HepG2 (cell line): ENCODE data around the gene CYP27A1. TPM values are rescaled to one million over a fixed set of nuclear protein-coding genes. Genes with fewer than 3 reads are reported as not detected.
A peak's percentile ranks its signal among the peaks of the same experiment; 100 is the strongest.

ENCODE experiments used
- CAMTA2 ChIP-seq: sonication (generic); formaldehyde crosslinking; IDR thresholded peaks from 2 replicates; pipeline ENCODE4 v1.4.0; 2020; ENCODE audit warnings: mild to moderate bottlenecking, missing genetic modification reagents, borderline replicate concordance
- DZIP1 ChIP-seq: sonication (generic); formaldehyde crosslinking; IDR thresholded peaks from 2 replicates; pipeline ENCODE4 v1.5.0; 2020; ENCODE audit warnings: mild to moderate bottlenecking, missing genetic modification reagents
- GPN1 ChIP-seq: sonication (generic); formaldehyde crosslinking; IDR thresholded peaks from 2 replicates; pipeline ENCODE4 v1.5.1; 2020; ENCODE audit warnings: missing genetic modification reagents, borderline replicate concordance
- HNF1B ChIP-seq: sonication (generic); formaldehyde crosslinking; IDR thresholded peaks from 2 replicates; pipeline ENCODE4 v1.5.1; 2020; ENCODE audit warnings: mild to moderate bottlenecking, moderate library complexity, missing genetic modification reagents
- IRF1 ChIP-seq: sonication (generic); formaldehyde crosslinking; IDR thresholded peaks from 2 replicates; pipeline ENCODE4 v1.4.0; 2020; ENCODE audit warnings: low read depth, mild to moderate bottlenecking, missing genetic modification reagents
- KDM4B ChIP-seq: sonication (generic); formaldehyde crosslinking; IDR thresholded peaks from 2 replicates; pipeline ENCODE4 v1.4.0; 2020; ENCODE audit warnings: missing genetic modification reagents
- MBNL3 ChIP-seq: fragments of 250-450 bp; sonication (Bioruptor Pico); conservative IDR thresholded peaks from 2 replicates; pipeline ENCODE4 v1.8.0; 2022; ENCODE audit warnings: mild to moderate bottlenecking, inconsistent platforms
- MTF1 ChIP-seq: sonication (generic); formaldehyde crosslinking; IDR thresholded peaks from 2 replicates; pipeline ENCODE4 v1.5.0; 2020; ENCODE audit warnings: missing genetic modification reagents
- NFIB ChIP-seq: sonication (generic); formaldehyde crosslinking; IDR thresholded peaks from 2 replicates; pipeline ENCODE4 v1.9.0; 2021; ENCODE audit warnings: missing genetic modification reagents, mild to moderate bottlenecking, borderline replicate concordance
- ONECUT2 ChIP-seq: sonication (generic); formaldehyde crosslinking; IDR thresholded peaks from 2 replicates; pipeline ENCODE4 v1.4.0; 2020; ENCODE audit warnings: missing genetic modification reagents
- RAD21 ChIP-seq: fragments of 450-650 bp; formaldehyde crosslinking; IDR thresholded peaks from 2 replicates; pipeline ENCODE4 v1.5.0; 2020; ENCODE audit warnings: mild to moderate bottlenecking
- RFX5 ChIP-seq: IDR thresholded peaks from 2 replicates; pipeline ENCODE4 v1.6.1; 2011; ENCODE audit warnings: low read depth, low read length, improper control_type of control experiment
- ZFP36L1 ChIP-seq: sonication (generic); formaldehyde crosslinking; IDR thresholded peaks from 2 replicates; pipeline ENCODE4 v1.8.0; 2022; ENCODE audit warnings: mild to moderate bottlenecking, missing genetic modification reagents, moderate library complexity
- ZMYM2 ChIP-seq: sonication (generic); formaldehyde crosslinking; IDR thresholded peaks from 2 replicates; pipeline ENCODE4 v1.8.0; 2022; ENCODE audit warnings: mild to moderate bottlenecking, missing genetic modification reagents
- ZNF33B ChIP-seq: sonication (generic); formaldehyde crosslinking; IDR thresholded peaks from 2 replicates; pipeline ENCODE4 v1.5.1; 2020; ENCODE audit warnings: mild to moderate bottlenecking, missing genetic modification reagents
- ZNF354B ChIP-seq: sonication (generic); formaldehyde crosslinking; IDR thresholded peaks from 2 replicates; pipeline ENCODE4 v1.8.0; 2022; ENCODE audit warnings: mild to moderate bottlenecking, missing genetic modification reagents
- ZNF766 ChIP-seq: sonication (generic); formaldehyde crosslinking; IDR thresholded peaks from 2 replicates; pipeline ENCODE4 v1.5.0; 2020; ENCODE audit warnings: missing genetic modification reagents, borderline replicate concordance
- ZNF816 ChIP-seq: sonication (generic); formaldehyde crosslinking; IDR thresholded peaks from 2 replicates; pipeline ENCODE4 v1.8.0; 2022; ENCODE audit warnings: missing genetic modification reagents, mild to moderate bottlenecking, borderline replicate concordance
- polyA plus RNA-seq, 8 experiments: library from polyadenylated mRNA; depleted of rRNA in 3 of 8; stranded (reverse) in 7 of 8; unstranded in 1 of 8; fragments of >200 nt; fragmentation: Illumina TruSeq in 4 of 8; extraction: Trizol in 4 of 8; gene quantifications; 2 replicates each; pipeline versions ENCODE4 v1.2.1 to v1.2.3, GENCODE V29; 2011 to 2016; ENCODE audit warnings: low read depth in 4 of 8, missing spikeins in 1 of 8, mixed read lengths in 1 of 8; ENCODE audit not compliant: insufficient read depth in 1 of 8
- total RNA-seq, 5 experiments: library from RNA; depleted of rRNA; stranded (reverse); fragments of >200 nt; fragmentation: Illumina TruSeq; extraction: Trizol; gene quantifications; 2 replicates each; pipeline ENCODE4 v1.2.3, GENCODE V29; 2016; ENCODE audit warnings: low read depth in 1 of 5
- TF ChIP-seq, protein P1 (sequence below): sonication (generic); formaldehyde crosslinking; IDR thresholded peaks from 2 replicates; pipeline ENCODE4 v1.8.1; 2023; ENCODE audit warnings: missing genetic modification reagents, mild to moderate bottlenecking, borderline replicate concordance
- TF ChIP-seq, protein P2 (sequence below): sonication (generic); formaldehyde crosslinking; IDR thresholded peaks from 2 replicates; pipeline ENCODE4 v1.4.0; 2020; ENCODE audit warnings: missing genetic modification reagents
- TF ChIP-seq, protein P3 (sequence below): sonication (generic); formaldehyde crosslinking; IDR thresholded peaks from 2 replicates; pipeline ENCODE4 v1.5.0; 2020; ENCODE audit warnings: missing genetic modification reagents

Gene CYP27A1
- total and polyA plus RNA-seq, 2 of the 13 experiments (the other 11 are each of a cell fraction or from before 2014, with no cell fraction given), result 157 to 266 TPM

DNA sequence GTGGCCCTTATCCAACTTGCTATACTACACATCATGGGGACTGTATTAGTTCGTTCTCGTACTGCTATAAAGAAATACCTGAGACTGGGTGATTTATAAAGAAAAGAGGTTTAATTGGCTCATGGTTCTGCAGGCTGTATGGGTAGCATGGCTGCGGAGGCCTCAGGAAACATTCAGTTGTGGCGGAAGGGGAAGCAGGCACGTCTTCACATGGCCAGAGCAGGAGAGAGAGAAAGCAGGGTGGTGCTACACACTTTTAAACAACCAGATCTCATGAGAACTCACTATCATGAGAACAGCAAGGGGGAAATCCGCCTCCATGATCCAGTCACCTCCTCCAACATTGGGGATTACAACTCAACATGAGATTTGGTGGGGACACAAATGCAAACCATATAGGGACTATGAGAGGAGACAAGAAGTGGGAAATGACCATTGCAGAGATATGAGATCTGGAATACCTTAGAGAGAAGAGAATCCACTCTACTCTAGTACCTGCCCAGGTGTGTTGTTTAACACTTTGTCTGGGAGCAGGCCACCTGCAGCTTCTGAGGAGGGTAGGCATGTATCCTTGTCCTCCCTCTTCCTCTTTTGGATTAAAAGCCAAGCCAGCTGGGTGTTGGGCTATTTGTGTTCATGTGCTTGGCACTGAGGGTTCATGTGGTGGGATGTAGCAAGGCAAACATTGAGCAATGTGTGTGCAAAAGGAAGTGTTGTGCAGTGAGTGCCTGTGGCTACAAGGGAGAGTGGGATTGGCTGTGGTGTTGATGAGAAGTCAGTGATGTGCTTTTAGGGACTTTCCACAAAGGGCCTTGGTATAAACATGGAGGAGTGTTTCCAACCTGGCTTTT lies 48.6 kb upstream of the CYP27A1 start (continued):
- no peak for TF ChIP-seq CAMTA2 (CRISPR knock-in tag)
- no peak for TF ChIP-seq DZIP1 (CRISPR knock-in tag)
- TF ChIP-seq ZNF816, result no peak
- TF ChIP-seq, protein P1, sequence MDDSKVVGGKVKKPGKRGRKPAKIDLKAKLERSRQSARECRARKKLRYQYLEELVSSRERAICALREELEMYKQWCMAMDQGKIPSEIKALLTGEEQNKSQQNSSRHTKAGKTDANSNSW (CRISPR knock-in tag), result no peak
- TF ChIP-seq HNF1B (CRISPR knock-in tag), result peak; percentile 15; the same call in 1 of the 2 replicates
- TF ChIP-seq IRF1 (CRISPR knock-in tag), result 0 out of 2 replicates have a peak, but pooled peaks have one; percentile 47
- TF ChIP-seq MBNL3 (CRISPR knock-in tag), result no peak
- TF ChIP-seq, protein P2, sequence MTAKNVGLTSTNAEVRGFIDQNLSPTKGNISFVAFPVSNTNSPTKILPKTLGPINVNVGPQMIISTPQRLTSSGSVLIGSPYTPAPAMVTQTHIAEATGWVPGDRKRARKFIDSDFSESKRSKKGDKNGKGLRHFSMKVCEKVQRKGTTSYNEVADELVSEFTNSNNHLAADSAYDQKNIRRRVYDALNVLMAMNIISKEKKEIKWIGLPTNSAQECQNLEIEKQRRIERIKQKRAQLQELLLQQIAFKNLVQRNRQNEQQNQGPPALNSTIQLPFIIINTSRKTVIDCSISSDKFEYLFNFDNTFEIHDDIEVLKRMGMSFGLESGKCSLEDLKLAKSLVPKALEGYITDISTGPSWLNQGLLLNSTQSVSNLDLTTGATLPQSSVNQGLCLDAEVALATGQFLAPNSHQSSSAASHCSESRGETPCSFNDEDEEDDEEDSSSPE (CRISPR knock-in tag), result peak; percentile 51; the same call in 1 of the 2 replicates
- no peak for TF ChIP-seq ZNF766 (CRISPR knock-in tag)
- TF ChIP-seq ZNF354B (CRISPR knock-in tag), result no peak
- TF ChIP-seq ZNF33B (CRISPR knock-in tag), result peak; percentile 25; the same call in 1 of the 2 replicates
- TF ChIP-seq NFIB, result no peak
- TF ChIP-seq RAD21 (CRISPR knock-in tag), result no peak
- no peak for TF ChIP-seq MTF1 (CRISPR knock-in tag)
- no peak for TF ChIP-seq RFX5
- TF ChIP-seq GPN1 (CRISPR knock-in tag), result no peak
- TF ChIP-seq KDM4B (CRISPR knock-in tag), result peak; percentile 93
- TF ChIP-seq, protein P3, sequence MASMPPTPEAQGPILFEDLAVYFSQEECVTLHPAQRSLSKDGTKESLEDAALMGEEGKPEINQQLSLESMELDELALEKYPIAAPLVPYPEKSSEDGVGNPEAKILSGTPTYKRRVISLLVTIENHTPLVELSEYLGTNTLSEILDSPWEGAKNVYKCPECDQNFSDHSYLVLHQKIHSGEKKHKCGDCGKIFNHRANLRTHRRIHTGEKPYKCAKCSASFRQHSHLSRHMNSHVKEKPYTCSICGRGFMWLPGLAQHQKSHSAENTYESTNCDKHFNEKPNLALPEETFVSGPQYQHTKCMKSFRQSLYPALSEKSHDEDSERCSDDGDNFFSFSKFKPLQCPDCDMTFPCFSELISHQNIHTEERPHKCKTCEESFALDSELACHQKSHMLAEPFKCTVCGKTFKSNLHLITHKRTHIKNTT, result no peak
- peak; percentile 74 for TF ChIP-seq ZFP36L1 (CRISPR knock-in tag)
- no peak for TF ChIP-seq ONECUT2 (CRISPR knock-in tag)
- no peak for TF ChIP-seq ZMYM2 (CRISPR knock-in tag)
